Measurements from ENCODE around the gene MYO1D.
"Not testable (repeated sequence)": the region's sequence is repeated elsewhere in the genome, so short reads cannot be mapped to it uniquely, and the experiment has no call there.

Gene MYO1D

GRCh38 chr17:32720671-32721070 lies 156.3 kb downstream of the MYO1D start:
- no peak overlapping the region for H2BK120ac ChIP-seq (ENCODE audit: low read depth, low read length)
- no peak overlapping the region for H2AK5ac ChIP-seq (ENCODE audit: low read length)
- H4K8ac ChIP-seq (ENCODE audit: low read depth, low read length) = no peak overlapping the region
- no peak overlapping the region for H3K18ac ChIP-seq (ENCODE audit: low read length)
- H3K4me1 ChIP-seq (ENCODE audit: control insufficient read depth, low read depth, low read length) = no peaks in the 10 kb centered on the region
- no peak overlapping the region for H3K4me2 ChIP-seq (ENCODE audit: low read length)
- no peak overlapping the region for H3K27ac ChIP-seq (ENCODE audit: low read depth, low read length)
- no peak overlapping the region for H3K4ac ChIP-seq (ENCODE audit: low read depth, low read length)
- no peak overlapping the region for H3K56ac ChIP-seq (ENCODE audit: low read length)
- no peak overlapping the region for H4K5ac ChIP-seq (ENCODE audit: low read length)
- H3K23ac ChIP-seq (ENCODE audit: low read length) = no peak overlapping the region
- H3K79me2 ChIP-seq (ENCODE audit: control insufficient read depth, insufficient read depth, low read length) = no peaks in the 10 kb centered on the region
- DNase-seq = no peak
- no peaks in the 10 kb centered on the region for H3K27me3 ChIP-seq (ENCODE audit: insufficient read depth, low read length, poor library complexity)
- H2BK15ac ChIP-seq (replicated peaks; ENCODE audit: low read depth) = no peak overlapping the region
- no peak overlapping the region for H2BK5ac ChIP-seq (ENCODE audit: low read length)
- no CpG with 5 or more reads among the region's 5 CpGs for WGBS (ENCODE audit: extremely low coverage, insufficient coverage, low lambda C conversion rate)
- no peak overlapping the region for H3K4me3 ChIP-seq (ENCODE audit: low read length)
- no peaks in the 10 kb centered on the region for H3K79me1 ChIP-seq (ENCODE audit: low read length)
- H3K9ac ChIP-seq (ENCODE audit: low read length) = no peak overlapping the region
- H3K36me3 ChIP-seq (ENCODE audit: control insufficient read depth, insufficient read depth, low read length) = no peaks in the 10 kb centered on the region

- Histone ChIP-seq H3K27me3 (ENCODE audit: insufficient read depth, low read length, poor library complexity) (no peaks in the 10 kb centered on the region), H3K23ac (ENCODE audit: low read length) (no peak overlapping the region), H3K4me2 (ENCODE audit: low read length) (no peak overlapping the region), H2BK5ac (ENCODE audit: low read length) (no peak overlapping the region), H4K5ac (ENCODE audit: low read length) (no peak overlapping the region), H3K79me1 (ENCODE audit: low read length) (no peaks in the 10 kb centered on the region), H4K8ac (ENCODE audit: low read depth, low read length) (no peak overlapping the region), H3K36me3 (ENCODE audit: control insufficient read depth, insufficient read depth, low read length) (no peaks in the 10 kb centered on the region), H3K79me2 (ENCODE audit: control insufficient read depth, insufficient read depth, low read length) (no peaks in the 10 kb centered on the region), H3K4ac (ENCODE audit: low read depth, low read length) (no peak overlapping the region), H3K56ac (ENCODE audit: low read length) (no peak overlapping the region), H3K4me1 (ENCODE audit: control insufficient read depth, low read depth, low read length) (no peaks in the 10 kb centered on the region), H2AK5ac (ENCODE audit: low read length) (no peak overlapping the region), H2BK120ac (ENCODE audit: low read depth, low read length) (no peak overlapping the region), H3K9ac (ENCODE audit: low read length) (no peak overlapping the region), H3K18ac (ENCODE audit: low read length) (no peak overlapping the region), H3K4me3 (ENCODE audit: low read length) (no peak overlapping the region), H3K27ac (ENCODE audit: low read depth, low read length) (no peak overlapping the region), H2BK15ac (replicated peaks; ENCODE audit: low read depth) (no peak overlapping the region)
- DNase-seq = no peak
- WGBS (ENCODE audit: extremely low coverage, insufficient coverage, low lambda C conversion rate) = no CpG with 5 or more reads among the region's 1 CpG
Measured at GRCh38 chr17:32719689-32720088, 157.2 kb downstream of the MYO1D start.

GRCh38 chr17:32714922-32715321 lies 162.0 kb downstream of the MYO1D start:
- H3K4ac ChIP-seq (ENCODE audit: low read depth, low read length); H3K36me3 ChIP-seq (ENCODE audit: control insufficient read depth, insufficient read depth, low read length); DNase-seq; H2BK5ac ChIP-seq (ENCODE audit: low read length); H3K27ac ChIP-seq (ENCODE audit: low read depth, low read length); H3K4me3 ChIP-seq (ENCODE audit: low read length); H3K27me3 ChIP-seq (ENCODE audit: insufficient read depth, low read length, poor library complexity); H2BK120ac ChIP-seq (ENCODE audit: low read depth, low read length); H2AK5ac ChIP-seq (ENCODE audit: low read length); H3K56ac ChIP-seq (ENCODE audit: low read length); H4K5ac ChIP-seq (ENCODE audit: low read length); H3K79me2 ChIP-seq (ENCODE audit: control insufficient read depth, insufficient read depth, low read length); H3K23ac ChIP-seq (ENCODE audit: low read length); H3K4me2 ChIP-seq (ENCODE audit: low read length); H3K9ac ChIP-seq (ENCODE audit: low read length); H3K18ac ChIP-seq (ENCODE audit: low read length); H4K8ac ChIP-seq (ENCODE audit: low read depth, low read length); H2BK15ac ChIP-seq (replicated peaks; ENCODE audit: low read depth); H3K4me1 ChIP-seq (ENCODE audit: control insufficient read depth, low read depth, low read length); H3K79me1 ChIP-seq (ENCODE audit: low read length): not testable (repeated sequence)
- no CpG with 5 or more reads among the region's 3 CpGs for WGBS (ENCODE audit: extremely low coverage, insufficient coverage, low lambda C conversion rate)

- H3K36me3 ChIP-seq (ENCODE audit: control insufficient read depth, insufficient read depth, low read length); H3K23ac ChIP-seq (ENCODE audit: low read length); H3K4ac ChIP-seq (ENCODE audit: low read depth, low read length); H4K5ac ChIP-seq (ENCODE audit: low read length); H4K8ac ChIP-seq (ENCODE audit: low read depth, low read length); DNase-seq; H2AK5ac ChIP-seq (ENCODE audit: low read length); H3K18ac ChIP-seq (ENCODE audit: low read length); H3K56ac ChIP-seq (ENCODE audit: low read length); H2BK5ac ChIP-seq (ENCODE audit: low read length); H3K79me1 ChIP-seq (ENCODE audit: low read length); H3K27me3 ChIP-seq (ENCODE audit: insufficient read depth, low read length, poor library complexity); H3K4me3 ChIP-seq (ENCODE audit: low read length); H3K27ac ChIP-seq (ENCODE audit: low read depth, low read length); H3K79me2 ChIP-seq (ENCODE audit: control insufficient read depth, insufficient read depth, low read length); H3K4me2 ChIP-seq (ENCODE audit: low read length); H3K9ac ChIP-seq (ENCODE audit: low read length); H3K4me1 ChIP-seq (ENCODE audit: control insufficient read depth, low read depth, low read length); H2BK15ac ChIP-seq (replicated peaks; ENCODE audit: low read depth); H2BK120ac ChIP-seq (ENCODE audit: low read depth, low read length): not testable (repeated sequence)
- no CpG with 5 or more reads among the region's 3 CpGs for WGBS (ENCODE audit: extremely low coverage, insufficient coverage, low lambda C conversion rate)
Measured at GRCh38 chr17:32714206-32714605, 162.7 kb downstream of the MYO1D start.

- H2BK15ac ChIP-seq (replicated peaks; ENCODE audit: low read depth) = no peak overlapping the region
- H3K36me3 ChIP-seq (ENCODE audit: control insufficient read depth, insufficient read depth, low read length) = peaks cover 2% of the 10 kb centered on the region
- H3K9ac ChIP-seq (ENCODE audit: low read length) = no peak overlapping the region
- no peaks in the 10 kb centered on the region for H3K27me3 ChIP-seq (ENCODE audit: insufficient read depth, low read length, poor library complexity)
- H2BK120ac ChIP-seq (ENCODE audit: low read depth, low read length) = no peak overlapping the region
- no peak for DNase-seq
- H3K79me2 ChIP-seq (ENCODE audit: control insufficient read depth, insufficient read depth, low read length) = no peaks in the 10 kb centered on the region
- H3K4me1 ChIP-seq (ENCODE audit: control insufficient read depth, low read depth, low read length) = no peaks in the 10 kb centered on the region
- no peak overlapping the region for H3K56ac ChIP-seq (ENCODE audit: low read length)
- H2BK5ac ChIP-seq (ENCODE audit: low read length) = no peak overlapping the region
- H4K5ac ChIP-seq (ENCODE audit: low read length) = no peak overlapping the region
- no peak overlapping the region for H3K4ac ChIP-seq (ENCODE audit: low read depth, low read length)
- H3K27ac ChIP-seq (ENCODE audit: low read depth, low read length) = no peak overlapping the region
- no peak overlapping the region for H3K4me3 ChIP-seq (ENCODE audit: low read length)
- no peaks in the 10 kb centered on the region for H3K79me1 ChIP-seq (ENCODE audit: low read length)
- no peak overlapping the region for H3K18ac ChIP-seq (ENCODE audit: low read length)
- H3K4me2 ChIP-seq (ENCODE audit: low read length) = no peak overlapping the region
- H4K8ac ChIP-seq (ENCODE audit: low read depth, low read length) = no peak overlapping the region
- no peak overlapping the region for H2AK5ac ChIP-seq (ENCODE audit: low read length)
- no peak overlapping the region for H3K23ac ChIP-seq (ENCODE audit: low read length)
Measured at GRCh38 chr17:32713081-32713480, 163.8 kb downstream of the MYO1D start.

GRCh38 chr17:32709562-32709961 lies 167.4 kb downstream of the MYO1D start:
- no peak overlapping the region for H3K23ac ChIP-seq (ENCODE audit: low read length)
- peaks cover 2% of the 10 kb centered on the region for H3K36me3 ChIP-seq (ENCODE audit: control insufficient read depth, insufficient read depth, low read length)
- no peak overlapping the region for H2BK15ac ChIP-seq (replicated peaks; ENCODE audit: low read depth)
- no peak overlapping the region for H2AK5ac ChIP-seq (ENCODE audit: low read length)
- no peak overlapping the region for H3K27ac ChIP-seq (ENCODE audit: low read depth, low read length)
- H2BK120ac ChIP-seq (ENCODE audit: low read depth, low read length) = no peak overlapping the region
- no peak overlapping the region for H3K4me2 ChIP-seq (ENCODE audit: low read length)
- no peak for DNase-seq
- H3K79me2 ChIP-seq (ENCODE audit: control insufficient read depth, insufficient read depth, low read length) = no peaks in the 10 kb centered on the region
- no peak overlapping the region for H3K56ac ChIP-seq (ENCODE audit: low read length)
- no peak overlapping the region for H3K9ac ChIP-seq (ENCODE audit: low read length)
- H3K18ac ChIP-seq (ENCODE audit: low read length) = no peak overlapping the region
- H4K8ac ChIP-seq (ENCODE audit: low read depth, low read length) = no peak overlapping the region
- H3K4me3 ChIP-seq (ENCODE audit: low read length) = no peak overlapping the region
- no peak overlapping the region for H3K4ac ChIP-seq (ENCODE audit: low read depth, low read length)
- H3K27me3 ChIP-seq (ENCODE audit: insufficient read depth, low read length, poor library complexity) = no peaks in the 10 kb centered on the region
- no peaks in the 10 kb centered on the region for H3K79me1 ChIP-seq (ENCODE audit: low read length)
- no peak overlapping the region for H4K5ac ChIP-seq (ENCODE audit: low read length)
- H3K4me1 ChIP-seq (ENCODE audit: control insufficient read depth, low read depth, low read length) = no peaks in the 10 kb centered on the region
- no peak overlapping the region for H2BK5ac ChIP-seq (ENCODE audit: low read length)
